Kidney (tissue), 14 donors: ENCODE measurements around the gene ZFP92. TPM values are rescaled to one million over a fixed set of nuclear protein-coding genes. Genes with fewer than 3 reads are reported as not detected.

Experiments used
- DNase-seq, 5 donors: peaks; one replicate each; pipeline ENCODE4 v3.0.0-alpha.2; 2013 to 2020
- FAIRE-seq: peaks from 2 replicates; lab custom pipeline; 2012; peaks lifted over from hg19 to GRCh38; lab: Jason Lieb, UNC
- H3K27ac ChIP-seq, 2 donors: one replicate each; pipeline ENCODE4 v1.7.0; 2013; ENCODE audit warnings: low read depth in 2 of 2, low read length in 2 of 2, inconsistent platforms in 1 of 2
- H3K27me3 ChIP-seq: one replicate; pipeline ENCODE4 v1.7.1; 2013; ENCODE audit warnings: low read length, inconsistent platforms; ENCODE audit not compliant: control insufficient read depth, insufficient read depth
- H3K36me3 ChIP-seq, 3 donors: one replicate each; pipeline versions ENCODE4 v1.7.0 to v1.7.1; 2013; ENCODE audit warnings: low read length in 3 of 3, control low read depth in 1 of 3, inconsistent platforms in 1 of 3; ENCODE audit not compliant: insufficient read depth in 3 of 3, control insufficient read depth in 2 of 3
- H3K4me1 ChIP-seq, 3 donors: one replicate each; pipeline versions ENCODE4 v1.7.0 to v1.7.1; 2013; ENCODE audit warnings: low read length in 3 of 3, inconsistent platforms in 1 of 3, low read depth in 1 of 3; ENCODE audit not compliant: control insufficient read depth in 2 of 3, insufficient read depth in 2 of 3
- H3K4me3 ChIP-seq, 3 donors: one replicate each; pipeline versions ENCODE4 v1.7.0 to v1.8.1; 2013; ENCODE audit warnings: low read length in 3 of 3, control low read depth in 1 of 3, inconsistent platforms in 1 of 3
- H3K9ac ChIP-seq, 3 donors: one replicate each; pipeline versions ENCODE4 v1.7.0 to v1.7.1; 2013; ENCODE audit warnings: low read length in 3 of 3, control low read depth in 1 of 3, inconsistent platforms in 1 of 3
- H3K9me3 ChIP-seq, 3 donors: one replicate each; pipeline versions ENCODE4 v1.7.0 to v1.7.1; 2013; ENCODE audit warnings: low read length in 3 of 3, control low read depth in 1 of 3, inconsistent platforms in 1 of 3; ENCODE audit not compliant: control insufficient read depth in 2 of 3, insufficient read depth in 1 of 3
- intact Hi-C: fragments of 100-400 bp; cut with DNase I; formaldehyde crosslinking; loops from one replicate; pipeline ENCODE4 v1.11.1; 2022
- polyA plus RNA-seq: library from polyadenylated mRNA; stranded (reverse); fragments of 350-450 nt; fragmentation: Illumina TruSeq; extraction: RNeasy Lipid Tissue Mini Kit (QIAGEN cat#74804); gene quantifications from one replicate; pipeline ENCODE4 v1.2.3, GENCODE V29; 2014; ENCODE audit warnings: low read depth, low replicate concordance; ENCODE audit not compliant: insufficient read depth
- total RNA-seq: library from RNA; stranded (reverse); fragmentation: NEBNext Ultra II Directional; extraction: Animal tissue kit (Norgen Biotek cat#: 25700); gene quantifications from one replicate; pipeline ENCODE4 v1.2.1, GENCODE V29; 2021
- TF ChIP-seq, protein P1 (sequence below): IDR thresholded peaks from 3 replicates; pipeline ENCODE4 v1.5.1; 2012; ENCODE audit warnings: mild to moderate bottlenecking, moderate library complexity, borderline replicate concordance; ENCODE audit not compliant: insufficient read depth; ENCODE audit errors: extremely low read depth
- donor health status: control.
- donor health status: control.
- donor health status: control.
- donor health status: control.
- donor health status: control.
- donor health status: DM: yes; HTN: yes; CAD: no.
- donor health status: Normal renal cell carcinoma (clear cell type).

Gene ZFP92
- total and polyA plus RNA-seq, 2 donors from 2014 or later: 0.47 to 0.91 TPM

DNA sequence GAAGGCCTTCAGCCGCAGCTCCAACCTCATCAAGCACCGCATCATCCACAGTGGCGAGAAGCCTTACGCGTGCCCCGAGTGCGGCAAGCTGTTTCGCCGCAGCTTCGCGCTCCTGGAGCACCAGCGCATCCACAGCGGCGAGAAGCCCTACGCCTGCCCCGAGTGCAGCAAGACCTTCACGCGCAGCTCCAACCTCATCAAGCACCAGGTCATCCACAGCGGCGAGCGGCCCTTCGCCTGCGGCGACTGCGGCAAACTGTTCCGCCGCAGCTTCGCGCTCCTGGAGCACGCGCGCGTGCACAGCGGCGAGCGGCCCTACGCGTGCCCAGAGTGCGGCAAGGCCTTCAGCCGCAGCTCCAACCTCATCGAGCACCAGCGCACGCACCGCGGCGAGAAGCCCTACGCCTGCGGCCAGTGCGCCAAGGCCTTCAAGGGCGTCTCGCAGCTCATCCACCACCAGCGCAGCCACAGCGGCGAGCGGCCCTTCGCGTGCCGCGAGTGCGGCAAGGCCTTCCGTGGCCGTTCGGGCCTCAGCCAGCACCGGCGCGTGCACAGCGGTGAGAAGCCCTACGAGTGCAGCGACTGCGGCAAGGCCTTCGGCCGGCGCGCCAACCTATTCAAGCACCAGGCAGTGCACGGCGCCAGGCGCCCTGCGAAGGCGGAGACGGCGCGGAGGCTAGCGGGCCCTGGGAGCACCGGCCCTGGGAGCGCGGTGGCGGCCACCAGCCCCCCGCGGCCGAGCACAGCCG lies 9.8 kb downstream of the ZFP92 start:
- H3K27me3 ChIP-seq: no peaks in the 10 kb centered on the region
- H3K36me3 ChIP-seq: no peaks in the 10 kb centered on the region
- H3K4me1 ChIP-seq: no peaks in the 10 kb centered on the region
- TF ChIP-seq, protein P1, sequence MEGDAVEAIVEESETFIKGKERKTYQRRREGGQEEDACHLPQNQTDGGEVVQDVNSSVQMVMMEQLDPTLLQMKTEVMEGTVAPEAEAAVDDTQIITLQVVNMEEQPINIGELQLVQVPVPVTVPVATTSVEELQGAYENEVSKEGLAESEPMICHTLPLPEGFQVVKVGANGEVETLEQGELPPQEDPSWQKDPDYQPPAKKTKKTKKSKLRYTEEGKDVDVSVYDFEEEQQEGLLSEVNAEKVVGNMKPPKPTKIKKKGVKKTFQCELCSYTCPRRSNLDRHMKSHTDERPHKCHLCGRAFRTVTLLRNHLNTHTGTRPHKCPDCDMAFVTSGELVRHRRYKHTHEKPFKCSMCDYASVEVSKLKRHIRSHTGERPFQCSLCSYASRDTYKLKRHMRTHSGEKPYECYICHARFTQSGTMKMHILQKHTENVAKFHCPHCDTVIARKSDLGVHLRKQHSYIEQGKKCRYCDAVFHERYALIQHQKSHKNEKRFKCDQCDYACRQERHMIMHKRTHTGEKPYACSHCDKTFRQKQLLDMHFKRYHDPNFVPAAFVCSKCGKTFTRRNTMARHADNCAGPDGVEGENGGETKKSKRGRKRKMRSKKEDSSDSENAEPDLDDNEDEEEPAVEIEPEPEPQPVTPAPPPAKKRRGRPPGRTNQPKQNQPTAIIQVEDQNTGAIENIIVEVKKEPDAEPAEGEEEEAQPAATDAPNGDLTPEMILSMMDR: no peak
- DNase-seq (no peak), FAIRE-seq (no peak)
- H3K27ac ChIP-seq: no peak overlapping the region
- no peaks in the 10 kb centered on the region for H3K9me3 ChIP-seq
- H3K9ac ChIP-seq: no peak overlapping the region
- H3K4me3 ChIP-seq: no peak overlapping the region
- intact Hi-C loops: no loop called here

DNA sequence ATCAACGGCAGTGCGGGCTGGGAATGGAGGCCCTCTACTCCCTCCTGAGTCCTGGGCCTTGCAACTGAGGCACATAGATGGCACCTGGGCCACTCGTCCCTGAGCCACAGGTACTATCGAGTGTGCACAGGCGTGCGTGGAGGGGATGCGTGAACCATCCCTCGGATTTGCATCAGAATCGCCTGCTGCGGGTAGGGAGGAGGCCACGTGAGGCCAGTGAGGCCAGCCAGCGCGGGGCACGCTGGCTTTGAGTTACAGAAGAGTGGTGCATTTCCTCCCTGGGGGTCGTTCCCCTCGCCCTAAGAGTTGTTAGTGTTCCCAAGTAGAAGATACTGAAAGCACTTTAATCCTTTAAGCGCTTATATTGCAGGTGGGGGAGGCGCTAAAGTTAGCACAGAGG lies 10.6 kb downstream of the ZFP92 start:
- intact Hi-C loops: no loop called here
- TF ChIP-seq, protein P1: no peak
- no peaks in the 10 kb centered on the region for H3K27me3 ChIP-seq
- no peaks in the 10 kb centered on the region for H3K9me3 ChIP-seq
- no peak overlapping the region for H3K27ac ChIP-seq
- H3K4me1 ChIP-seq: no peaks in the 10 kb centered on the region
- H3K9ac ChIP-seq: no peak overlapping the region
- DNase-seq: no peak
- no peaks in the 10 kb centered on the region for H3K36me3 ChIP-seq
- no peak overlapping the region for H3K4me3 ChIP-seq
- no peak for FAIRE-seq

DNA sequence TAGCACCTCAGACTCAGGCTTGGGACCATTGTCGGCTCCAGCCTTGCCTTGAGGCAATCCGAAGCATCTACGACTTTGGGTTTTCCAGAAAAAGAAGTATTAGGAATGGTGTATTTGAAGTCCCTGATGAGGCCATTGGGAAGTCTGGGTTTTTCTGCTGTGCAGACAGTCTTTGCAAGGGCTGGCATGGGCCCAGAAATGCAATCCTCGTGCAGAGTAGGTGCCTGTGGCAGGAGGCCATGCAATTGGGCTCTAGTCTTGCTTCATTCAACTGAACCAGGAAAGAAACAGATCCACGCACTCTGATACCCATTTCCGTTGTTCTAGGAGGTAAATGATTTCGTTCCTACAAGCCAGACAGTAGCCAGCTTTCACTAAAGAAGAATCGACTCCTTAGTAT lies 12.4 kb downstream of the ZFP92 start:
- Histone ChIP-seq H3K36me3 (no peaks in the 10 kb centered on the region), H3K9ac (no peak overlapping the region), H3K27me3 (no peaks in the 10 kb centered on the region), H3K27ac (no peak overlapping the region), H3K9me3 (no peaks in the 10 kb centered on the region), H3K4me3 (no peak overlapping the region), H3K4me1 (no peaks in the 10 kb centered on the region)
- no peak for FAIRE-seq
- TF ChIP-seq, protein P1: no peak
- intact Hi-C loops: no loop called here
- DNase-seq: no peak
